Gastroesophageal sphincter (tissue), 3 donors: ENCODE results near the gene UBE2K.

Experiments used
- CTCF ChIP-seq, 4 experiments: fragments of 200-600 bp in 2 of 4; fragments of 450-650 bp in 2 of 4; sonication (generic) in 1 of 4; IDR thresholded peaks; one replicate each; pipeline ENCODE4 v1.5.1; 2017 to 2019; ENCODE audit warnings: antibody characterized with exemption in 4 of 4, mild to moderate bottlenecking in 2 of 4, moderate library complexity in 2 of 4
- POLR2AphosphoS5 ChIP-seq: sonication (generic); formaldehyde crosslinking; IDR thresholded peaks from one replicate; pipeline ENCODE4 v1.6.1; 2017; ENCODE audit warnings: antibody characterized with exemption

- no peak for TF ChIP-seq CTCF (IDR thresholded peaks at IDR 0.05)
- TF ChIP-seq POLR2AphosphoS5 = no peak
These were observed 34.8 kb downstream of the UBE2K start for GRCh38 chr4:39732728-39733127.
